GM21515 (cell line): Measurements from ENCODE around the gene BRINP1.

Experiments
- ATAC-seq: cut with Tn5 transposase; IDR thresholded peaks from one replicate; pipeline ENCODE4 v1.9.1; 2021; ENCODE audit not compliant: unreplicated experiment

Gene BRINP1

DNA sequence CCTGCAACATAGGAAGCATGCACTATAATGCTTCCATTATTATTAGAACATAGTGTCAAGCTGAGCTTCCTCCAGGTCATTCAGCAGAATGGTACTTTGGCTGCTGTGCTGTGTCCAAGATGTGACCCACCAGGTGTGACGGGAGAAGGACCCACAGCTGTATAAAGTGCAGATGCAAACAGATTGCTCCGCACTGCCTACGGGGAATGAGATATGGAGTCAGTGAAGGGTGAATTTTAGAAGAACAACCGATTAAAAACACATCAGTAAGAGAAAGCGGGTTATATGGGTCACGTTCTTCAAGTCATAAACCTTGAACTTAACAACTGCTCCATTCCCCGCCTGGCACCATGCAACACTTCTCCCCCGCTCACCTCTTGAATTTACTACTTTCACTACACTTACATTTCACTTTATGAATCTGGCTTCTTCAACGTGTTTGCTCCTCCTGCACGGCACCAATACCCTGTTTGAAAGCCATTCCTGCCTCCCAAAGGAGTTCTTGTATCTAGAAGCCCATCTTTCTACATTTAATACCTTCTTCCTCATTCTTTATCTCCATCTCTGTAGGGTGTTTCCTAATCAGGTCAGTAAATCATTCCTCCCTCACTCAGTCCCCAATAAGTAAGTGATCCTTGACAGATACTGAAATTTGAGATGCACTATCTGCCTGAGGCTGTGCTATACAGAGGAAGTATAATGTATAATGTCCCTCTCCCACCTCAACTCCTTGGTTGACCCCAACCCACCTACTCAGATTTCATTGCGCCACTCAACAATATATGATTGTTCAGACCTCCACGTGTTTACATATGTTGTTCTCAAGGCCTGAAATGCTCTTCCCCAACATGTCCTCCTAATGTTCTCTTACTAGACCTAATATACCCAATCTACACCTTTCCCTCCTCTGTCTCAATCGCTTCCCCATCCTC lies 25.9 kb downstream of the BRINP1 start:
- no peak for ATAC-seq

DNA sequence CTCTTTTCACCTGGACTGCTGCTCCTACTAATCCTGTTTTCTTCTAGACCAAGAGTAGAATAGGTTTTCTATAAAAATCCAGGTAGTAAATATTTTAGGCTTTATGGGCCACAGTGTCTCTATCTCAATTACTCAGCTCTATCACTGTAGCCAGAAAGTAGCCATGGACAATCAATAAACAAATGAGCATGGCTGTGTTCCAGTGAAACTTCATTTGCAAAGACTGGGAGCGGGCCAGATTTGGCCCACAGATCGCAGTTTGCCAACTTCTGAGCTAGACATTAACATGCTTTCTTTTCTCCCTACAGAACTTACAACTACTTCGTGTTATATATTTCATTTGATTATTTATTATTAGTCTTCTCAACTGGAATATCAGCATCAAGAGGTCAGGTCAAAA lies 30.2 kb downstream of the BRINP1 start:
- no peak for ATAC-seq

DNA sequence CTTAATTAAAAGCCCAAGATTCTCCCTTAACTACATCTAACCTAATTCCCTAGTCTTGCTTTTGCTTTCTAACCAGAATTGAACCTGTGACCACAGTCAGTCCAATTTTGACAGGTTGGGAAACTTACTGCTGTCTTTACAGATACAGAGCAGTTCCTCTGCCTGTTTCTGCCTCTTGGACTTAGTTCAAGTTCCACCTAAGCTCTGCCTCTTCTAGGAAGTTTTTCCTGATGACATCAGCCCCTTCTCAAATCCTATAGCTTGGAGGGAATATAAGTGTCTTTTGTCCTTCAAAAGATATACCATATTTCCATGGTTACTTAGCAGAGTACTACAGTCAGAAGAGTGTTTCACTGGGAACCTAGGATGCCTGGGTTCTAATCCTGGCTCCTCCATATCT lies 31.7 kb downstream of the BRINP1 start:
- no peak for ATAC-seq

DNA sequence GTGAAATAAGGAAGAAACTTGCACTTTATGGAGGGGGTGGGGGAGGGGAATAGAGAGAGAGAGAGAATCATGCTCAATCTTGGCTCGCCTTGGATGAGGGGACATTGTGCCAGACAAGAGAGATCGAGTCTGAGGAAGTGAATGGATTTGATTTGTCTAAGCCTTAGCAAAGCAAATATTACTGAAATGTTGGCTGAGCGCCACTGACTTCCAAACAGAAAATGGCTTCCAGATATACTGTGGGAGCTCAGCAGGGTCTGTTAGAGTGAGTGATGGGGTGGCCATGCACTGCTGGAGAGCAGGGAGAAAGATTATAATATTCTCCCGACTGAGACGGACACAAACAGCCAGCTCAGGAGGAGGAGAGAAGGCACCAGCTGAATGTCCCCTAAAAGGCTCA lies 34.5 kb downstream of the BRINP1 start:
- no peak for ATAC-seq

DNA sequence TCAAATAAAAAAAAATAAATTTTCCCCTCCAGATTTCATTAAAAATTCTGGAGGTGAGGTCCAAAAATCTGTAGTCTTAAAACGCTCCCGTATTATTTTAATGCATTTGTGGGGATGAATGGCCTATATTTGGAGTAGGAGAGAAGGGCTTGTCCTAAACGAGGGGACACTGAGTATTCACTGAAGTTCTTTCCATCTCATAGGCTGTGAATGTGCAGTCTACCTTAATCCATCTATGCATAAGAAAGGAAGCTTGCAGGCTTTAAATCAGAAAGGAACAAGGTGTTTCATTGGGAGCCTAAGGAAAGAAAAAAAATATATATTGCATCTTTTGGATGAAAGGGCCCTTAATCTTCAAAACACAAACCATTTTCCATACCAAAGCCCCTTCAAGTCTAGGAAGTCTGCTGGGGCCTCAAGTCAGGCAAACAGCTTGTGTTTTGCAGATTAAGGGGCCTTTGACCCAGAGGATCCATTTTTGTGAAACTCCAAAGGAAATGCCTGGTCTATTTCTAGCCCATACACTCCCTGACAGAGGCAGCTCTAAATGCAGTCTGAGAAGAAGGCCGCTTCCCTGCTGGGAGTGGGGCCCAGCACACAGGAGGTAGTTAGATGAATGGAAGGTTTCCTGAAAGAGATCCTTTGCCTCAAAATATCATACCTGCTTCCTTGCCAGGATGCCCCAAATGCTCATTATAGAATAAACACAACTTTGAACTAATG lies 35.6 kb downstream of the BRINP1 start:
- no peak for ATAC-seq

DNA sequence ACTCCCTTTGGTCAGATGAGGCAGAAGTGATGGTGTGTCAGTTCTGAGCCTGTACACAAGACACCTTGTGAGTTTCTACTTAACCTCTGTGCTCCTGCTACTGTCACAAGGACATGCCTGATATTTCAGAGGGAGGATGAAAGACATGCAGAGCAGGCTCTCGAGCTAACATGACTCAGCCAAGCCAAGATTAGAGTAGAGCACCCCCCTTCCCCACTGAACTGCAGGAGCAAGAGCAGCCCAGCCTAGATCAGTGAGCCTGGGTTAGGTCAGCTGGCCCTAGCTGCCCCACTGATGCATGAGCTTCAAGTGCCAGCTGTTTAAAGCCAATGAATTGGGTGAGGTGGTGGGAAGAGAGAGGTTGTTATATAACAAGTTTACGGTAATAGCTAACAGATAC lies 36.7 kb downstream of the BRINP1 start:
- no peak for ATAC-seq

DNA sequence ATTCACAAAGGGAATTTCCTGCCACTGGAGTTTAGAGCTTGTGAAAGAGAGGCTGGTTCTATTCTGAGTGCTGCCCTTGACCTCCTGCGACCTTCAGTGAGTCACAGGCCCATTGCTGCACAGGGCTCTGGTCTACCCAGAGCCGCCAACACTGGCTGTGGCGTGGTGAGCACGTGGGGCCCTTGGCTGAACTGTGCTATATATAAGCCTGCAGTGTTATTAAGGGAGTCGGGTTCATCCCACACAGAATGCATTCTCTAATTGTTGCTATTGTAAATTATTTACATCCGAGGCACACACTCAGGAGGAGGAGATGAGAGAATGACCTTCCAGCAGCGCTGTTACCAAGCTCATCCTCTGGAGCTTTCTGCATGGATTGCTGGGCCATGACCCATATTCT lies 47.1 kb downstream of the BRINP1 start:
- no peak for ATAC-seq

DNA sequence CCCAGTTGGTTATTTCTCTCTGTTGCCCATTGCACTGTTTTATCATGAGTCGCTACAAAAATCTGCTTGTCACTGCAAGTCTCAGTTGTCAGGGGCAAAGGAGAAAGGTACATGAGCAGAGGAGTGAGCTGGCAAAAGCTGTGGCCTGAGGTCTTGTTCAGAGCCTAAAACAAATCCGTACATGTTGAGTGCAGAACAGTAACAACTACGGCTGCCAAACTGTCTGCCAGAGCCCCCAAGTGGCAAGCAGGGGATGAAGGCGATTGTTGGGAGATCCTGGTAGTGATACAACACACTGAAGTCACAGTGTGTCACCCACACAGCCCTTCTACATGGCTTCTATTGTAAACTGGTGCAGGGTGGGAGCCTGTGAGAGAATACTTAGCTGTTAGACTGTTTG lies 50.9 kb downstream of the BRINP1 start:
- ATAC-seq = no peak

DNA sequence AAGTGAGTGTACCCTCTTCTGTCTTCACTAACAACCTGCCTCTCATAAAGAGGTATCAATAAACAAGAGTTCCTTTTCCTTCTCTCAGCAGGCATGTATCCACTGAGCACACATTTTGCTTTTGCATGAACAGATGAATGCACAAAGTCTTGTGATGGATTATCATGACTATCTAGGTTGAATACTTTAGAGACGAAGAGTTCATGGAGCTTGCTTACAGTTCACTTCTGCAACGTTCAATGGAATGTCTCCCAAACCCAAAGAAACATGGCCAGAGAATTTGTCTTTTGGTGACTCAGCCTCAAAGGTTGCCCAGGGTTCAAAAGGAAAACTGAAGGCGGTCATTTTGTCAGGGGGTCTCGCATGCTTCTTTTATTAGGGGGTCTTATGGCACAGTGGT lies 55.4 kb downstream of the BRINP1 start:
- no peak for ATAC-seq

DNA sequence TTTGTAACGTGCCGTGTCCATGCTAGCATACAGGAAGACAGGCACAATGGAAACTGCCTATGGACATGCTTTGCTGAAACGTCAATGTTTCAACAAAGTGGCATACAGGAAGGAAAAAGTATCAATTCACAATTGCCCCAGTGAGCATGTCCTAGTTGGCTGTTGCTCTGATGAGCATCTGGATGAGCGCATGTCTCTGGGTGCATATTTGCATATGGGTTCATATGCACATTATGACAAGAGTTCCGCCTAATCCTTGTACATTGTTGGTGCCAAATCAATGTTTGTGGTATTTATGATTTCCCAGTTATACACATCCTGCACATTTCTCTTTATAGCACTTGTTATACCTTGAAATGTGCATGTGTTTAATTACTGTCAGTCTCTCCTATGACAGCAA lies 58.5 kb downstream of the BRINP1 start:
- no peak for ATAC-seq

DNA sequence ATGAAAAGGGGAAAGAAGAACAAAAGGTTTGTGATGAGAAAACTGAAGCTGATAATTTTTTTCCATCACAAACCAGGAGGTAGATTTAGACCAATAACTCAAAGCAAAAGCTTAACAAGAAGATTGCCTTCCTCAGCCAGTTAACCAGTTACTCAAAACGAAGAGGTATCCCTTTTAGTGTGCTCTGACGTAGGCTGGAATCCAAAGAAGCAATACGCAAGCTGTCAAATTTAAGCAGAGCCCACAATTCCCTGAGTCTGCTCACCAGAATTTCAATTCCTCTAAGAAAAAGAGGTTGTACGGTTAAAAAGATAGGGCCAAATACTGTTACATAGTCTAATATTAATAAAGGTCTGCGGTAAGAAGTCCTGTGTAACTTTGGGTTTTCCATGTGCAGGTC lies 61.8 kb downstream of the BRINP1 start:
- ATAC-seq = no peak

DNA sequence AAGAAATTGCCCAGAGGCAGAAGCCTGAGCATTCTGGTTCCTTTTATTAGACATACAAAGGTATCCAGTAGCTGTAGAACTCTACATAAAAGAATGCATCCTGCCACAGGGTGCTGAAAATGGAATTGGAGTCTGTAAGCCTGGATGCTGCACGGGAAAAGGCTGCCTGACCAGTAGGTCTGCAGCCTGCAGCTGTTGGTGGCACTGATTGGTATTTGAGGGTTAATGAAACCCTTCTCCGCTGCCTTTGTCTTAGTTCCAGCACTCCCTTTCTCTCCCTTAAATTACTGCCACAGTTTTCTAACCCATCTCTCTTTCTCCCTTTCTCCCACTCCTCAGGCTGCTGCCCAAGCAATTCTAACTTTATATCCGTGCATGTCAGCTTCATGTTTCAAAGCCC lies 64.7 kb downstream of the BRINP1 start:
- no peak for ATAC-seq

DNA sequence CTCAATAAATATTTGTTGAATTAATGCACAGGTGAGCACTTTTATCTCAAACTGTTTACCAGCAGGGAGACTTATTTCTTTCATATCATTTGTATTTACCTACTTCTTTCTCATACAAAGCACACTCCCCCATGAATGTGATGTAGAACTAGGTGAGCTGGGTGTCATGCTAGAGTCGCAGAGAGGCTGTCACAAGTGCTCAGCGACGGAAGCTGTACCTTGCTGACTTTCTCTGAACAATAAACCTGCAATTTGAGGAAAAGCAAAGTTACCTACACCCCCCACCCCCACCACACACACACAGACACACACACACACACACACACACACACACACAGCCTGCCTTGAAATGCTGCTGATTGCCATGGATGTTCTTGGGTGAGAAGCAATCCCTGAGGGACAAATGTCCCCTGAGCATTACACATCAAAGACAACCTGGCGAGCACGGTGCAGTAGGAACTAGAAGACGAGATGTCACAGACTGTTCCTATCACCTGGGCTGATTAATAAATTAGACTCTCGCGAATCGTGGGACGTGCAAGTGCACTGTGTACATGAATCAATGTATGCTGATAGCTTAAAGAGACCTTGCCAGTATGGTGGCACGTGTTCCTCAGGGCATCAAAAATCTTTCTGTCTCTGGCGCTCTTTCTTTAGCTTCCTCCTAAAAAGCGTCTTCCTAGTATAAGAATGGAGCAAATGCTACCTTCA lies 66.1 kb downstream of the BRINP1 start:
- ATAC-seq = no peak

DNA sequence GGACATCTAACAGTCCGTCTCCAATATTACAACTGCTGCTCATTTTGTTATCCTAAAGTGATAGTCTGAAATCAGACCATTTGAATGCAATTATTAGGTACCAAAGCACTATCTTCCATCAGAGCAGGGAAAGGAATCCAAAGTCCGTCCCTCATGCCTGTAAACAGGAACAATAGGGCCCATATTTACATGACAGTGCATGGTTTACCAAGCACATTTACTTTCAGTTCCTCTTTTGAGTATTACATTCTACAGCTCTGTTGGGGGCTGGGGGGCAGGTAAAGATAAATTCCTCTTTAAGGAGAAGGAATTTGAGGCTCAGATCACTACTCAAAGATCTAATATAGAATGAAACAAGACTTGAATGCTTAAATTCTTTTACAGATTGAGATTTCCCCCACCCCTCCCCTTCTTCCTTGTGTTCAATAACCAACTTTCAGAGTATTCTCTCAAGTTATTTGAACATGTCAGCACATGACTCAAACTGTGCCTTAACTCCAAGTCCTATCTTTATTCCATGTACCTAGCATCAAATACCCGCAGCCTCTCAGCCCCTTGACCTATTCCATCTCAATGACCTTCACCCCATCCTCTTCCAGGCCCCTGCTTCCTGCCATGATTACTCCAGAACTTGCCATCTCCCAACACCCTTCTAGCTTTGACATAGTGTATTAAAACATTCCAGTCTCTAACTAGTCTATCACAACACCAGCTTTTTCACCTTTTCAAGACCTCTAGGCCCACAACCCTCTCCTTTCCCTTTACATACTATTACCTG lies 71.0 kb downstream of the BRINP1 start:
- ATAC-seq = peak; percentile 93

DNA sequence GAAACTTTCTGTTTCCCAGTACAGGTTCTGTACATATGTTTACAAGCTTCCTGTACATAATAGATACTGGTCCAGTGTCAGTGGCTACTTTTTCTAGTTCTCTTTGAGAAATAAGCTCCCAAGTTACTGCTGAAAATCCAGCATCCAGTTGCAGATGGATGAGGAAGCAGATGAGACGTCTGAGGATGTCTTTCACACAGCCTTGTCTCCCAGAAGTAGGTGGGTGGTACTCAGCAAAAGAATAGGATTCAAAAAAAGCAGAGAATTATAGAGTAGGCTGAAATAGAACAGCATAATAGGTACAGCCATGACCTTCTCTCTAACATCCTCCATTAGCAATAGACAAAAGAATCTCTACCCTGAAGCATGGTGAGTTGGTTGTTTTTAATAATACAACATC lies 77.7 kb downstream of the BRINP1 start:
- no peak for ATAC-seq

DNA sequence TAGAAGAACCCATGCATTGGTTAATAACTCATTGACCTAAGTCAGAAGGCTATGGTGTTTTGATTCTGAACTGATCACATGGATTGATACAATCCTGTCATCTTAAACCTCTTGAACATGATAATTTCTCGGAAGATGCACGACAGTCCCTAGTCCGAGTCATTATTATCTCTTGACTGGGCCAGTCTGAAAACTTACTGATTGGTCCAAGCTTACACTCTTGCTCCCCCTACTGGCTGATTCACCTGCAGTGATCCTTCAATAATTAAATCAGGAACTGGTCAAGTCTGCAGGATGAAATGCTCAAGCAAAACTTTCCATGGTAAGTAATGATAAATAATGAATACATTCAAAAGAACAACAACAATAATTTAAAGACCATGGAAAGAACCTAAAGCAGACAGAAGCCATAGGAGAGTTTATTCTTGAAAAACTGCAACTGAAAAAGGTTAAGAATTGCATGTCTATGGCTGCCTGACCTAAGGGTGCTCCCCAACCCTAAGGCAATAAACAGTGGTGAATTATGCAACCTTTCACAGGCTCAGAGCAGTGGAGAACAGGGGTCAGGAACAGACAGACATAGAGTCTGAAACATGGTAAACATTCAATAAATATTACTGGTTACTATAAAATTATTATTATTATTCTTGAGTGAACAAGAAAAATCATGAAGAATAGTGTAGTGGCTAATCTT lies 79.3 kb downstream of the BRINP1 start:
- ATAC-seq = peak; percentile 91

DNA sequence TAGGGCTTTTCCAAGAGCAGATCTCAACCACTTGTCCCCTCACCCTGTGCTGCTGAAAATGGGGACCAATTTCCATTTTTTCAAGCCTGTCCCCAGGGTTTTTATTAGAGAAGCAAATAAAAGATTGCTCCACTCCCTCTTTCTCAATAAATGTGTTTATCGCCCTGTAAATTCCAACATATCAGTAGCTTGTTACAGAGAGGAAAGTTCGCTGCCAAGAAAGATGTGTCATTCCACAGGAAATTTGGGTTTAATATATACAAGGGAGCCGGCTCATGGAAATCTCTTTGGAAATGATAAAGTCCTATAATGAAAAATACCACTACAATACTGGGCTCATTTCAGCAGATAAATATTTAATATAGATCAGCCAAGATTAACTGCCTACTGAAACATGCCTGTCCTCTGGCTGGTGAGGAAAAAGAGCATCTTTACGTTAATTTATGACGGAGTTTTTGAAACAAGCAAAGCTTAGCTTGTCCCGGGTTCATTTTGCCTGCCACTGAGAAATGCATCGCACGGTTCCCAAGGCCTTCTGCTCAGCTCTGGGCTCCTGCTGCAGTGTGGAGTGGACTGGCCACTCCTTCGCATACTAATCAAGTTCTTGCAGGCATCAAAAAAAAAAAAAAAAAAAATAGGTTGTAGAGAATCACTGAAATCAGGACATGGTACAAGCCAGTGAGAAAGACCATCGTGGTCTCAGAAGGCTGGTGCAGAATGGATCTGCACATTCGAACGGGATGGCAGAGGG lies 84.5 kb downstream of the BRINP1 start:
- no peak for ATAC-seq

DNA sequence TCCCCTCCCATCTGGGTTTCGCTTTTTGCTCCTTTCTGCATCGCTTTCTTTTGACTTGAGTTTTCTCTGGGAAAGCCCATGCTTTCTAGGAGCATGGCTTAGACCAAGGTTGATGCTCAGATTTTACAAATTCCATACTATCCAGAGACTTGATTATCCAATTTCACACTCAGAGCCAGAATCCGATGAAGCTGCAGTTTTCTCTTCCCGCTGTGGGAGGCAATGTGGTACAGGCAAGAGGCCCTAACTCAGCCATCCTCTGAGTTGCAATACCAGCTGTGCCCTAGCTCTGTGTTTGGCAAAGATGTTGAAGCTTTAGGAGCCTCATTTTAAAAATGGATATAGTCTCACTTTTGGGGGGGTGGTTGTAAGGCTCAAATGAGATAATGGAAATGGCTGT lies 85.1 kb downstream of the BRINP1 start:
- ATAC-seq = no peak

DNA sequence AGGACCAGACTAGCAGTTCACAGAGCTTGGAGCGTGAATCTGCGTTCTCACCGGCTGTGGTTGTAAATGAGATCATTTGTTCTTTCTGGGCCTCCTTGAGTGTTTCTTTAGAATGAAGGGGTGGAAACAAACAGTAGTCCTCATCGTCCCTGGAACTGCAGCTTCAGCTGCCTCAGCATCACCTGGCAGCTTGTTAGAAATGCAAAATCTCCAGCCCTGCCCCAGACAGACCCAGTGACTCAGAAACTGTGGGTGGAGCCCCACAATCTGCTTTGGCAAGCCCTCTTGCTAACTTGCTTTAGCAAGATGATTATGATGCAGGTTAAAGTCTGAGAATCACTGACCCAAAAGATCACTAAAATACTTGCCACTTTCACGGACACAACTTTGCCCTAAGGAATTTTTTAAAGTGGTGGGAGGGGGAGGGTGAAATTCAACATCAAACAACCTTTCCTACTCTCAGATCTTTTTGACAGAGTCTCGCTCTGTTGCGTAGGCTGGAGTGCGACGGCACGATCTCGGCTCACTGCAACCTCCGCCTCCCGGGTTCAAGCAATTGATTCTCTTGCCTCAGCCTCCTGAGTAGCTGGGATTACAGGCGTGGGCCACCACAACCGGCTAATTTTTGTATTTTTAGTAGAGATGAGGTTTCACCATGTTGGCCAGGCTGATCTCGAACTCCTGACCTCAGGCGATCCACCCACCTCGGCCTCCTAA lies 86.0 kb downstream of the BRINP1 start:
- no peak for ATAC-seq
